OCI-LY7 (cell line): ENCODE measurements around the gene S100A4. TPM values are rescaled to one million over a fixed set of nuclear protein-coding genes. Genes with fewer than 3 reads are reported as not detected.

Source experiments
- Bru-seq: library from RNA; stranded (reverse); fragments of 400-500 nt; gene quantifications from one replicate; lab custom pipeline; 2021; lab: Mats Ljungman, UMichigan
- BruChase-seq, 2 experiments: library from RNA; stranded (reverse); fragments of 400-500 nt; gene quantifications; one replicate each; lab custom pipeline; 2021; lab: Mats Ljungman, UMichigan
- BruUV-seq: library from RNA; stranded (reverse); fragments of 400-500 nt; replicated peaks from 2 replicates; lab custom pipeline; 2021; lab: Mats Ljungman, UMichigan
- CTCF ChIA-PET: fragments of 300-600 bp; sonication (Branson Sonifier 250); formaldehyde crosslinking; loops from one replicate; lab custom pipeline; 2022; ENCODE audit warnings: antibody characterized with exemption; ENCODE audit not compliant: unreplicated experiment; lab: Charles Lee
- POLR2A ChIA-PET: fragments of 300-600 bp; sonication (Branson Sonifier 250); formaldehyde crosslinking; loops from one replicate; lab custom pipeline; 2022; ENCODE audit warnings: antibody characterized with exemption; lab: Charles Lee
- DNase-seq: peaks from one replicate; pipeline ENCODE4 v3.0.0-alpha.2; 2015; ENCODE audit warnings: low spot score
- H2AFZ ChIP-seq: fragments of 200-600 bp; sonication (generic), shearing (Covaris generic); 2 replicates; pipeline ENCODE4 v1.6.1; 2014; ENCODE audit warnings: mild to moderate bottlenecking, antibody characterized with exemption, low read length, moderate library complexity
- H3K27ac ChIP-seq: fragments of 200-600 bp; sonication (generic); 2 replicates; pipeline ENCODE4 v1.5.1; 2014; ENCODE audit warnings: mixed run types, low read depth, mild to moderate bottlenecking, moderate library complexity, low read length, inconsistent platforms; ENCODE audit not compliant: poor library complexity, severe bottlenecking
- H3K36me3 ChIP-seq: fragments of 200-600 bp; sonication (generic); 2 replicates; pipeline ENCODE4 v1.6.1; 2014; ENCODE audit warnings: mild to moderate bottlenecking, antibody characterized with exemption, low read length, moderate library complexity, mixed read lengths; ENCODE audit not compliant: insufficient read depth
- H3K4me1 ChIP-seq: fragments of 200-600 bp; sonication (generic); 2 replicates; pipeline ENCODE4 v1.5.1; 2014; ENCODE audit warnings: mild to moderate bottlenecking, low read length; ENCODE audit not compliant: insufficient read depth, poor library complexity, severe bottlenecking
- H3K4me2 ChIP-seq: fragments of 200-600 bp; sonication (generic); 2 replicates; pipeline ENCODE4 v1.6.1; 2014; ENCODE audit warnings: mild to moderate bottlenecking, low read length
- H3K4me3 ChIP-seq: fragments of 200-600 bp; sonication (generic); 2 replicates; pipeline ENCODE4 v1.5.1; 2014; ENCODE audit warnings: mild to moderate bottlenecking, low read depth, low read length; ENCODE audit not compliant: poor library complexity, severe bottlenecking
- H3K79me2 ChIP-seq: fragments of 200-600 bp; sonication (generic); 2 replicates; pipeline ENCODE4 v1.6.1; 2016; ENCODE audit warnings: low read depth, mild to moderate bottlenecking, low read length, moderate library complexity, mixed read lengths; ENCODE audit not compliant: insufficient read depth
- H3K9me2 ChIP-seq: fragments of 200-600 bp; sonication (generic); 2 replicates; pipeline ENCODE4 v1.6.1; 2016; ENCODE audit warnings: mild to moderate bottlenecking, low read length, mixed read lengths; ENCODE audit not compliant: insufficient read depth
- H3K9me3 ChIP-seq: fragments of 200-600 bp; sonication (generic); 2 replicates; pipeline ENCODE4 v1.6.1; 2014; ENCODE audit warnings: mild to moderate bottlenecking, mixed run types, low read length, mixed read lengths
- H4K20me1 ChIP-seq: fragments of 200-600 bp; sonication (generic); 2 replicates; pipeline ENCODE4 v1.6.1; 2014; ENCODE audit warnings: mild to moderate bottlenecking, antibody characterized with exemption, low read length, moderate library complexity, mixed read lengths; ENCODE audit not compliant: insufficient read depth
- EZH2phosphoT487 ChIP-seq: fragments of 200-600 bp; sonication (generic); IDR thresholded peaks from 2 replicates; pipeline ENCODE4 v1.6.1; 2018; ENCODE audit warnings: low read depth, borderline replicate concordance, mild to moderate bottlenecking, mixed run types, antibody characterized with exemption, low read length, moderate library complexity, mixed read lengths
- intact Hi-C: fragments of 100-400 bp; cut with micrococcal nuclease; formaldehyde crosslinking; loops from one replicate; pipeline ENCODE4 v1.10.0; 2022; ENCODE audit not compliant: unreplicated experiment
- long read RNA-seq: library from polyadenylated mRNA; stranded (forward); transcript quantifications from one replicate; pipeline ENCODE4 v2.0.0, GENCODE V29; 2022
- total RNA-seq, 2 experiments: library from RNA; depleted of rRNA in 1 of 2; stranded (reverse); fragments of >200 nt in 1 of 2; shearing (Covaris generic) in 1 of 2; gene quantifications; 2 replicates each; pipeline ENCODE4 v1.2.3, GENCODE V29; 2014 to 2022
- TF ChIP-seq, protein P1 (sequence below): fragments of 200-600 bp; sonication (generic); conservative IDR thresholded peaks from 2 replicates; pipeline ENCODE4 v1.5.1; 2014; ENCODE audit warnings: mild to moderate bottlenecking, antibody characterized with exemption, low read length, moderate library complexity, mixed read lengths

The S100A4 gene
- total RNA-seq (2014; rRNA removed; shearing (Covaris generic)) (1.6 and 3.6 TPM in 2 replicates), total RNA-seq (2022) (0.53 and 1.9 TPM in 2 replicates), Bru-seq, nascent RNA (percentile 28 among the genes with signal in this experiment), BruChase-seq, experiment 1, labeled RNA remaining after a 6-hour chase (percentile 23 among the genes with signal in this experiment), BruChase-seq, experiment 2, labeled RNA remaining after a 2-hour chase (percentile 29 among the genes with signal in this experiment)
- long read RNA-seq, partial matches to known transcripts = 0 of 1 reads
- long read RNA-seq, other reads (novel, unspliced or antisense) = 0 of 1 reads

DNA sequence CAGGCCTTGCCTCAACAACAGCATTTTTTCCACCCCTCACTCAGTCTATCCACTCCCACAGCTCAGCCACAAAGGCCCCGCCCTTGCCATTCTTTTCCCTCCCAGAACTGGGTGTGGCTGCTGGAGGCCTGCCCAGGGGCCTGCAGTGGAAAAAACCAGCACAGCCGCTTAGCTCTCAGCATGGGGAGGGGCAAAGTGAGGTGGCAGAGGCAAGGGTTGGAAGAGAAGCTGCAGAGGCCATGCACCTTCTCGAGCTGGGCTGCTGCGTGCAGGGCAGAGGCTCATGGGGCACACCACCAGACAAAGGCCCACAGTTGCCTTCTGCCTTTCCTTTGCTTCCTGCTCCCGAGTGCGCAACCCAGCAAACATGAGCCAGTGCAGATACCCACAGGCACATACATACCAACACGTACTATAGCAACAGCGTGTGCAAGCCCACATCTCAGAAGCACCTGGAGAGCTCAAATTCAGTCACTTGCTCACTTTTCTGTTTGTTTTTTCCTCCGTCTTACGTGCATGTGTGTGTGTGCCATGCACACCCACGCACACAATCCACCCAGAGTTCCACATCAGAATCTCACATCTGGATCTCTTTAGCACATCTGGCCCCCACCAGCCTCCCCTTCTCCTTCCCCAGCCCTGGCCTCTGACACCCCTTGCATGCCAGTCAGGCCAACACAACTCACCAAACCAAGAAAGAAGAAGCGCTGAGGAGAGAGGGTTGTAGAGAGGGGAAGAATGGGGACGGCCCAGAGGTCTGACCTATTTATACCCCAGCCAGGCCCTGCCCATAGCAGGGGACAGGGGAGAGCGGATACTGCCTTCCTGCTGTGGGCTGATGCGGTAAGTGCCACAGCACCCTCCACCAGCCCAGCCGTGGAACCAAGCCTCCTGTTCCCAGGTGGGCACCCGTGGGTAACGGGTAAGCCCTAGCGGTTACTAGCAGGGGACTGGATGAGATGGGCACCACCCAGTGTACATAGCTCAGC, at the start of gene S100A4:
Gene S100A4, minus strand, starts transcription at position 740 of the 989 bp plus-strand sequence. CDS start 1,012 bp downstream, outside the sequence.
- DNase-seq = peak; percentile 73
- peak within 1 kb of the TSS; percentile 51 for H3K4me2 ChIP-seq
- H2AFZ ChIP-seq = peak within 1 kb of the TSS; percentile 80
- H3K9me3 ChIP-seq = no peaks in the 10 kb centered on the region
- intact Hi-C loops = no loop called here
- peaks cover 16% of the 10 kb centered on the region for H3K4me1 ChIP-seq
- ChIA-PET POLR2A (interaction anchor here (0.6 kb wide), 1 partner anchor 175 kb away, joined by 3 read pairs; no protein-coding TSS in a partner anchor), CTCF (no interaction called here)
- H3K36me3 ChIP-seq = no peaks in the 10 kb centered on the region
- H3K79me2 ChIP-seq = no peaks in the 10 kb centered on the region
- H3K4me3 ChIP-seq = peak within 1 kb of the TSS; percentile 19
- H4K20me1 ChIP-seq = no peaks in the 10 kb centered on the region
- no peaks in the 10 kb centered on the region for H3K9me2 ChIP-seq
- TF ChIP-seq, protein P1, sequence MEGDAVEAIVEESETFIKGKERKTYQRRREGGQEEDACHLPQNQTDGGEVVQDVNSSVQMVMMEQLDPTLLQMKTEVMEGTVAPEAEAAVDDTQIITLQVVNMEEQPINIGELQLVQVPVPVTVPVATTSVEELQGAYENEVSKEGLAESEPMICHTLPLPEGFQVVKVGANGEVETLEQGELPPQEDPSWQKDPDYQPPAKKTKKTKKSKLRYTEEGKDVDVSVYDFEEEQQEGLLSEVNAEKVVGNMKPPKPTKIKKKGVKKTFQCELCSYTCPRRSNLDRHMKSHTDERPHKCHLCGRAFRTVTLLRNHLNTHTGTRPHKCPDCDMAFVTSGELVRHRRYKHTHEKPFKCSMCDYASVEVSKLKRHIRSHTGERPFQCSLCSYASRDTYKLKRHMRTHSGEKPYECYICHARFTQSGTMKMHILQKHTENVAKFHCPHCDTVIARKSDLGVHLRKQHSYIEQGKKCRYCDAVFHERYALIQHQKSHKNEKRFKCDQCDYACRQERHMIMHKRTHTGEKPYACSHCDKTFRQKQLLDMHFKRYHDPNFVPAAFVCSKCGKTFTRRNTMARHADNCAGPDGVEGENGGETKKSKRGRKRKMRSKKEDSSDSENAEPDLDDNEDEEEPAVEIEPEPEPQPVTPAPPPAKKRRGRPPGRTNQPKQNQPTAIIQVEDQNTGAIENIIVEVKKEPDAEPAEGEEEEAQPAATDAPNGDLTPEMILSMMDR = no peak
- TF ChIP-seq EZH2phosphoT487 = no peak
- no peak within 1 kb of the TSS for H3K27ac ChIP-seq
- no TSS peak for BruUV-seq

DNA sequence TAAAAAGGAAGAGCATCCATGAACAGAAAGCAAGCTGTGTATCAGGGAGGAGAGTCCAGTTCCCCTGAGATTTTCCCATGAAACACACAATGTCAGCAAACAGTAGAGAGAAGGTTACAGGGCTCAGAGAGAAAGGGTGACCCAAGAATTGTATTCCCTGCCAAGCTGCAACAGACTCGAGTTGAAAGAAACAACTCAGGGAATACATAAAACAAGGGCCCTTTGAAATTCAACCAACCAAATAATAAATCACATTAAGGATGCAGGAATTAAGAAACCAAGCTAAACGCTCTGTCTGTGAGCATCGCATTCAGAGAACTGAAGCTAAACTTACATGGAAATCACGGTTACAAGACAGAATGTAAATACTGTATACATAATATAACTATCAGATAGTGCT, 47.1 kb upstream of the S100A4 start:
- H2AFZ ChIP-seq = peak overlapping the region; percentile 81
- BruUV-seq = no TSS peak
- H3K27ac ChIP-seq = no peak overlapping the region
- no peaks in the 10 kb centered on the region for H3K36me3 ChIP-seq
- CTCF ChIA-PET = no interaction called here
- DNase-seq = no peak
- H3K4me1 ChIP-seq = peaks cover 7% of the 10 kb centered on the region
- POLR2A ChIA-PET = interaction anchor here (0.5 to 1.4 kb wide), 2 partner anchors 15 to 35 kb away, joined by 3 to 6 read pairs; no protein-coding TSS in a partner anchor
- intact Hi-C loops = no loop called here
- no peaks in the 10 kb centered on the region for H3K9me3 ChIP-seq
- no peak overlapping the region for H3K4me2 ChIP-seq
- no peaks in the 10 kb centered on the region for H3K79me2 ChIP-seq
- H4K20me1 ChIP-seq = no peaks in the 10 kb centered on the region
- H3K9me2 ChIP-seq = no peaks in the 10 kb centered on the region
- TF ChIP-seq, protein P1 = no peak
- no peak for TF ChIP-seq EZH2phosphoT487
- no peak overlapping the region for H3K4me3 ChIP-seq
